A673 (cell line): Measurements from ENCODE around the gene OR8S1.

ENCODE experiments used
- CTCF ChIP-seq: fragments of 300-800, 200-600 bp; sonication (generic); conservative IDR thresholded peaks from 2 replicates; pipeline ENCODE4 v1.5.1; 2017; ENCODE audit warnings: low read depth, mild to moderate bottlenecking, antibody characterized with exemption, low read length, moderate library complexity, mixed read lengths
- EZH2 ChIP-seq: fragments of 200-600 bp; sonication (generic); IDR thresholded peaks from 2 replicates; pipeline ENCODE4 v1.6.1; 2017; ENCODE audit warnings: borderline replicate concordance, low read depth, mild to moderate bottlenecking, mixed read lengths, antibody characterized with exemption, low read length; ENCODE audit not compliant: poor library complexity, severe bottlenecking

- TF ChIP-seq CTCF: no peak
- no peak for TF ChIP-seq EZH2
Observed at GRCh38 chr12:48567731-48568130, 42.3 kb downstream of the OR8S1 start.
